Lower leg skin (tissue), 4 donors: ENCODE measurements around the gene PLSCR2. TPM values are rescaled to one million over a fixed set of nuclear protein-coding genes. Genes with fewer than 3 reads are reported as not detected.

Source experiments
- DNase-seq, 2 donors: peaks; one replicate each; pipeline ENCODE4 v3.0.0-alpha.2; 2019; ENCODE audit warnings: low spot score in 2 of 2
- H3K4me3 ChIP-seq: fragments of 200-600 bp; sonication (generic); 2 replicates; pipeline ENCODE4 v1.5.1; 2017; ENCODE audit warnings: mild to moderate bottlenecking, low read depth; ENCODE audit not compliant: poor library complexity, severe bottlenecking
- CTCF ChIP-seq, 3 donors: fragments of 450-650 bp; IDR thresholded peaks; one replicate each; pipeline ENCODE4 v1.5.1; 2016; ENCODE audit warnings: antibody characterized with exemption in 3 of 3, mild to moderate bottlenecking in 3 of 3, moderate library complexity in 2 of 3
- POLR2A ChIP-seq, 2 donors: fragments of 450-650 bp; IDR thresholded peaks; one replicate each; pipeline ENCODE4 v1.6.1; 2016 to 2017; ENCODE audit warnings: antibody characterized with exemption in 2 of 2, mild to moderate bottlenecking in 1 of 2, moderate library complexity in 1 of 2
- WGBS, 2 donors: methylation state at CpG; one replicate each; pipeline ENCODE4 v1.1.5; 2018; 5-methylcytosine and 5-hydroxymethylcytosine counted together
- intact Hi-C: fragments of 100-400 bp; cut with DNase I; formaldehyde crosslinking; loops from one replicate; pipeline ENCODE4 v1.15.0; 2023; ENCODE audit warnings: low total_unique reads
- total RNA-seq, 4 donors: library from RNA; depleted of rRNA; stranded (reverse); fragments of >200 nt; gene quantifications; one replicate each; pipeline ENCODE4 v1.1.0, GENCODE V29; 2016

Gene PLSCR2
- total RNA-seq, 4 donors from 2014 or later = not detected

GRCh38 chr3:146507331-146508120 lies 38.2 kb upstream of the PLSCR2 start:
- H3K4me3 ChIP-seq = no peak overlapping the region
- intact Hi-C loops = no loop called here
- DNase-seq = no peak
- 69 to 77% methylated on average over 1 of the region's 1 CpG for WGBS, 2 donors
- TF ChIP-seq POLR2A (IDR thresholded peaks at IDR 0.05) = no peak
- no peak for TF ChIP-seq CTCF (IDR thresholded peaks at IDR 0.05)

GRCh38 chr3:146505516-146505915 lies 36.2 kb upstream of the PLSCR2 start:
- intact Hi-C loops = no loop called here
- WGBS, 2 donors = 87 to 88% methylated on average over 1 of the region's 1 CpG
- TF ChIP-seq POLR2A (IDR thresholded peaks at IDR 0.05) = no peak
- no peak for TF ChIP-seq CTCF (IDR thresholded peaks at IDR 0.05)
- DNase-seq = no peak
- H3K4me3 ChIP-seq = no peak overlapping the region

GRCh38 chr3:146504498-146505197 lies 35.3 kb upstream of the PLSCR2 start:
- no peak for TF ChIP-seq CTCF (IDR thresholded peaks at IDR 0.05)
- no peak for TF ChIP-seq POLR2A (IDR thresholded peaks at IDR 0.05)
- H3K4me3 ChIP-seq = no peak overlapping the region
- no peak for DNase-seq
- intact Hi-C loops = no loop called here
- 68 to 71% methylated on average over 3 of the region's 3 CpGs for WGBS, 2 donors

- no peak overlapping the region for H3K4me3 ChIP-seq
- DNase-seq = no peak
- intact Hi-C loops = no loop called here
- 76 to 81% methylated on average over 12 of the region's 12 CpGs for WGBS, 2 donors
- no peak for TF ChIP-seq POLR2A (IDR thresholded peaks at IDR 0.05)
- TF ChIP-seq CTCF (IDR thresholded peaks at IDR 0.05) = no peak
Observed at GRCh38 chr3:146503461-146504202, 34.3 kb upstream of the PLSCR2 start.

GRCh38 chr3:146502887-146503460 lies 33.6 kb upstream of the PLSCR2 start:
- TF ChIP-seq POLR2A (IDR thresholded peaks at IDR 0.05) = no peak
- no peak for TF ChIP-seq CTCF (IDR thresholded peaks at IDR 0.05)
- no peak overlapping the region for H3K4me3 ChIP-seq
- 86 to 88% methylated on average over 1 of the region's 1 CpG for WGBS, 2 donors
- intact Hi-C loops = no loop called here
- no peak for DNase-seq
